WI38 (cell line): ENCODE data around the gene KIF3B.

Experiments used
- H3K4me3 ChIP-seq: 2 replicates; pipeline ENCODE4 v1.5.1; 2011; ENCODE audit warnings: low read depth, mild to moderate bottlenecking, control low read depth, low read length
- TF ChIP-seq, protein P1 (sequence below): IDR thresholded peaks from 2 replicates; pipeline ENCODE4 v1.5.1; 2012; ENCODE audit warnings: low read depth, mild to moderate bottlenecking, control low read depth, low read length

Gene KIF3B

DNA sequence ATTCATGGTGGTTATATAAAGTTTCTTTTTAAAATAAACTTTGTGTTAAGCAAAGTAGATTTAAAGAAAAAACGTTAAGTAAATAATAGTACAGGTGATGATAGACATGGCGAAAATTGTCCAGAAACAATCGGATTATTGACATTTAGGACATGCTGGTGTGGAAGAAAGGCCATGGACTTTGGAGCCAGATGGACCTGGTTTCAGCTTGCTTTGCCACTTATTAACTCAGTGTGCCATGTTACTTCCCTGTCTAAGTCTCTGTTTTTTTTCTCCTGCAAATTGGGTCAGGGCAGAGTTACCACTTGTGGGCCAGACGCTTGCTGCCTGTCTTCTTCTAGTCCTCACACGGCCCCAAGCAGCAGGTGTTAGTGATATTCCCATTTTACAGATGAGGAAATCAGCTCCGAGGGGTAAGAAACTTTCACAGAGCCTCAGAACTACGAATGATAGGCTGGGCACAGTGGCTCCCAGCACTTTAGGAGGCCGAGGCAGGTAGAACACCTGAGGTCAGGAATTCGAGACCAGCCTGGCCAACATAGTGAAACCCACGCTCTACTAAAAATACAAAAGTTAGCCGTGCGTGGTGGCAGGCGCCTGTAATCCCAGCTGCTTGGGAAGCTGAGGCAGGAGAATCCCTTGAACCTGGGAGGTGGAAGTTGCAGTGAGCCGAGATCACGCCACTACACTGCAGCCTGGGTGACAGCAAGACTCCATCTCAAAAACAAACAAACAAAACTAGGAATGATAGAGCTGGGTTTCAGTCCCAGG lies 12.4 kb downstream of the KIF3B start:
- TF ChIP-seq, protein P1, sequence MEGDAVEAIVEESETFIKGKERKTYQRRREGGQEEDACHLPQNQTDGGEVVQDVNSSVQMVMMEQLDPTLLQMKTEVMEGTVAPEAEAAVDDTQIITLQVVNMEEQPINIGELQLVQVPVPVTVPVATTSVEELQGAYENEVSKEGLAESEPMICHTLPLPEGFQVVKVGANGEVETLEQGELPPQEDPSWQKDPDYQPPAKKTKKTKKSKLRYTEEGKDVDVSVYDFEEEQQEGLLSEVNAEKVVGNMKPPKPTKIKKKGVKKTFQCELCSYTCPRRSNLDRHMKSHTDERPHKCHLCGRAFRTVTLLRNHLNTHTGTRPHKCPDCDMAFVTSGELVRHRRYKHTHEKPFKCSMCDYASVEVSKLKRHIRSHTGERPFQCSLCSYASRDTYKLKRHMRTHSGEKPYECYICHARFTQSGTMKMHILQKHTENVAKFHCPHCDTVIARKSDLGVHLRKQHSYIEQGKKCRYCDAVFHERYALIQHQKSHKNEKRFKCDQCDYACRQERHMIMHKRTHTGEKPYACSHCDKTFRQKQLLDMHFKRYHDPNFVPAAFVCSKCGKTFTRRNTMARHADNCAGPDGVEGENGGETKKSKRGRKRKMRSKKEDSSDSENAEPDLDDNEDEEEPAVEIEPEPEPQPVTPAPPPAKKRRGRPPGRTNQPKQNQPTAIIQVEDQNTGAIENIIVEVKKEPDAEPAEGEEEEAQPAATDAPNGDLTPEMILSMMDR: no peak
- no peak overlapping the region for H3K4me3 ChIP-seq

DNA sequence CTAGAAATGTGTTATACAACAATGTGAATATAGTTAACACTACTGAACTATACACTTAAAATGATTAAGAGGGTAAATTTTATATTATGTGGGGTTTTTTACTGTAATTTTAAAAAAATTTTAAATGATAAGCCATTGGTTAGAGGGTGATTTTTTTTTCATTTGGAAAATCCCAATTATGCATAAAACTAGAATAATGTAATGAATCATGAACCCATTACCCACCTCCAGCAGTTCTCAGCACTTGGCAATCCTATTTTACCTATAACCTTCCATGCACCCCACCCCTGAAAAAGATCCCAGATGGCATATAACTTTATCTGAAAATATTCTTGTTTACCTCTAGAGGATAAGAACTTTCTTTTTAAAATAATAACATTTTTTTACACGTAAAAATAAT lies 13.7 kb downstream of the KIF3B start:
- no peak overlapping the region for H3K4me3 ChIP-seq
- TF ChIP-seq, protein P1: no peak

DNA sequence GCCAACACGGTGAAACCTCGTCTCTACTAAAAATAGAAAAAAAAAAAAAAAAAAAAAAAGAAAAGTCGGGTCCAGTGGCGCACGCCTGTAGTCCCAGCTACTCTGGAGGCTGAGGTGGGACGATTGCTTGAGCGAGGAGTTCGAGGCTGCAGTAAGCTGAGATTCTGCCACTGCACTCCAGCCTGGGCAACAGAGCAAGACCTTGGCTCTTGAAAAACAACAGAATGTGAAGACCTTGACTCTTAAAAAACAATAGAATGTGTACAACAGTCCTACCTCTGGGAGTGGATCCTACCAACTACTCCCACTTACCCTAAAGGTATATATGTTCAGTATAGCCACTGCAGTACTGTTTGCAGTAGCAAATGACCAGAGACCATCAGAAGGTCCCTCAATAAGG lies 15.1 kb downstream of the KIF3B start:
- no peak overlapping the region for H3K4me3 ChIP-seq
- TF ChIP-seq, protein P1: no peak

DNA sequence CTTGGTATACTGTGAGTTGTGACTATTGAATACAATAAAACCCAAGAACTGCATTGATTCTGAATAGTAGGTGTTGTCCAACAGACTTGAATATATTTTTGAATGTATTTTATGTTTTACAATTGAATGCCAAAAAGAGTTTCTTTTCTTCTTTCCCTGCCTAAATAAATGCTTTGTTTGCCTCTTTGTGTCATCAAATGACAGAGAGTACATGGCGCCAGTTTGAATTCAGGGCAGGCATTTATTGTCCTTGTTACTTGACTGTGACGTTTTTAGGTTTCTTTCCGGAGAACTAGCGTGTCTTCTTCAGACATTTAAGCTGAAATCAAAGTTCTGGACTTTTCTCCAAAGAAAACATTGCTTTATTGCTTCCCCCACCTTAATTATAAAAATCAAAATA lies 16.6 kb downstream of the KIF3B start:
- no peak overlapping the region for H3K4me3 ChIP-seq
- TF ChIP-seq, protein P1: no peak

DNA sequence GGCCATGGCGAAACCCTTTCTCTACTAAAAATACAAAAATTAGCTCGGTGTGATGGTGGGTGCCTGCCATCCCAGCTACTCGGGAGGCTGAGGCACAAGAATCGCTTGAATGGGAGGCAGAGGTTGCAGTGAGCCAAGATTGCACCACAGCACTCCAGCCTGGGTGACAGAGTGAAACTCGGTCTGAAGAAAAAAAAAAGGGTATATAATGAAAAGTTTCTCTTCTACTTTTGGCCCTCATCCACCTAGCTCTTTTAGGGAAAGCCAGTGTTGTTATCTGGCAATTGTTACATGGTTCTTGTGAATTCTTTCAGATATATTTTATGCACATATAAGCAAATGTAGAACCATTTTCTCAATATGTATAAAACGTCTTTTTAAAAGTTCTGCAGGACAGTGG lies 19.0 kb downstream of the KIF3B start:
- H3K4me3 ChIP-seq: no peak overlapping the region

DNA sequence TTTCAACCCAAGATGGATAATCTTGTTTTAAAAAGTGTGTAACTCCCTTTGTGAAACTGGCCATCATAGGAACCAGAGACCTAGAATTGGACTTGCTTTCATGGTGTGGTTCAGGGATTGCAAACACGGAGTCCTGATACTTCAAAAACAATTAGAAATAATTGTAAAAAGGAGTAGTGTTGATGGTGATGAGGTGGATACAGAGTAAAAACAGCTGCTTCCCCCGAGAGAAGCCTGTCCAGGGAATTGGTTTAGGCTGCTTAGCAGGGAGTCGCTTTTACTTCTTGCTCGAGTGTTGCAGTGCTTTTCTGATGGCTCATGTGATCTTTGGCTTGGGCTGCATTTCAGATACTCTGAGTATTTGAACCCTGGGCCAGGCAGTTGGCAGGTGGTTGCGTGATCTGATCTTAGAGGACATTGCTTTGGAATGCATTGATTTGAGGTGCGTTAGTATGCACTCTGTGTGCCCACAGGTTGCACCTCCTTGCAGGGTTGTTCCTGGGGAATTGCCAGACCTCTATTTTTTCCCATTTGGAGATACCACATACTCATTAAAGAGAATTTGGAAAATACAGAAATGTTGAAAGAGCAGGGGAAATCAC lies 19.5 kb downstream of the KIF3B start:
- no peak overlapping the region for H3K4me3 ChIP-seq
- TF ChIP-seq, protein P1: no peak

More for the DNA sequence above, 19.0 kb downstream of the KIF3B start:
- TF ChIP-seq, protein P1: no peak

DNA sequence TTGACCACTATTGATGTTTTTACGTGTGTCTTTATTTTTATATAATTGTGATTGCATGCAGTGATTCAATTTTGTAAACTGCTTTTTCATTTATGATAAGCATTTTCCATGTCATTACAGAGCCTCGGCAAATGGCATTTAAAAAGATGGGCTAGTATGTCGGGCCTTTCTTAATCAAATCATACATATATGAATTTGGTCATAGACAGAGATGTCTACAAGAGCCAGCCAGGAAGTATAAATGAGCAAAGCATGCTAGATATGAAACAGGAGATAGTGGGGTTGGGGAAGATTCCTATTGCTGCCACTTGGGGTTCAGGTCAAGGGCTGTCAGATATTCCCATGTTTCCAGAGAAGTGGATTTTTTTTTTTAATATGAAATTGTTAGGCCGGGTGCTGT lies 20.0 kb downstream of the KIF3B start:
- no peak overlapping the region for H3K4me3 ChIP-seq
- TF ChIP-seq, protein P1: no peak
